ENCODE data around the gene PEPD. TPM values are rescaled to one million over a fixed set of nuclear protein-coding genes. Genes with fewer than 3 reads are reported as not detected.

The PEPD gene
- total and polyA plus RNA-seq, 2 experiments from 2014 or later, result 141 to 175 TPM

DNA sequence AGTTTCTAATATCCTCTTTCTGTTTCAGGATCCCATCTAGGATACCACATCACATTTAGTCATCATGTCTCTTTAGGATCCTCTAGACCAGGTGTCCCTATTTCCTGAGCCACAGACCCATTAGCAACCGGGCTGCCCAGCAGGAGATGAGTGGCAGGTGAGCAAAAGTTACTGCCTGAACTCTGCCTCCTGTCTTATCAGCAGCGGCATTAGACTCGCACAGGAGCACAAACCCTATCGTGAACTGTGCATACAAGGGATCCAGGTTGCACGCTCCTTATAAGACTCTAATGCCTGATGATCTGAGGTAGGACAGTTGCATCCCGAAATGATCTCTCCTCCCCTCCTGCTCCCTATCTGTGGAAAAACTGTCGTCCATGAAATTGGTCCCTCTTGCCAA is 155.9 kb downstream of the PEPD start:
- H3K27me3 ChIP-seq, result no peaks in the 10 kb centered on the region
- H2AFZ ChIP-seq, result no peak overlapping the region
- H3K27ac ChIP-seq, result peak overlapping the region; percentile 74
- no peaks in the 10 kb centered on the region for H3K79me2 ChIP-seq
- H3K4me3 ChIP-seq, result no peak overlapping the region
- no peaks in the 10 kb centered on the region for H3K9me2 ChIP-seq (replicated peaks; ENCODE audit: insufficient read depth)
- peak overlapping the region; percentile 62 for H3K4me2 ChIP-seq
- 52% methylated on average over 7 of the region's 7 CpGs for WGBS (ENCODE audit: low lambda C conversion rate, missing lambda C conversion rate)
- DNase-seq (ENCODE audit: low spot score), result peak; percentile 64
- H3K9me3 ChIP-seq (ENCODE audit: low read depth), result no peaks in the 10 kb centered on the region
- H4K20me1 ChIP-seq (ENCODE audit: insufficient read depth, poor library complexity, severe bottlenecking), result no peaks in the 10 kb centered on the region
- H3K4me1 ChIP-seq (ENCODE audit: insufficient read depth), result peaks cover 31% of the 10 kb centered on the region
- no peak for TF ChIP-seq EZH2 (IDR thresholded peaks at IDR 0.05; ENCODE audit: borderline replicate concordance)
- no peak for TF ChIP-seq EZH2phosphoT487 (IDR thresholded peaks at IDR 0.05; ENCODE audit: low read depth, severe bottlenecking, unreplicated experiment)
- TF ChIP-seq, protein P1, sequence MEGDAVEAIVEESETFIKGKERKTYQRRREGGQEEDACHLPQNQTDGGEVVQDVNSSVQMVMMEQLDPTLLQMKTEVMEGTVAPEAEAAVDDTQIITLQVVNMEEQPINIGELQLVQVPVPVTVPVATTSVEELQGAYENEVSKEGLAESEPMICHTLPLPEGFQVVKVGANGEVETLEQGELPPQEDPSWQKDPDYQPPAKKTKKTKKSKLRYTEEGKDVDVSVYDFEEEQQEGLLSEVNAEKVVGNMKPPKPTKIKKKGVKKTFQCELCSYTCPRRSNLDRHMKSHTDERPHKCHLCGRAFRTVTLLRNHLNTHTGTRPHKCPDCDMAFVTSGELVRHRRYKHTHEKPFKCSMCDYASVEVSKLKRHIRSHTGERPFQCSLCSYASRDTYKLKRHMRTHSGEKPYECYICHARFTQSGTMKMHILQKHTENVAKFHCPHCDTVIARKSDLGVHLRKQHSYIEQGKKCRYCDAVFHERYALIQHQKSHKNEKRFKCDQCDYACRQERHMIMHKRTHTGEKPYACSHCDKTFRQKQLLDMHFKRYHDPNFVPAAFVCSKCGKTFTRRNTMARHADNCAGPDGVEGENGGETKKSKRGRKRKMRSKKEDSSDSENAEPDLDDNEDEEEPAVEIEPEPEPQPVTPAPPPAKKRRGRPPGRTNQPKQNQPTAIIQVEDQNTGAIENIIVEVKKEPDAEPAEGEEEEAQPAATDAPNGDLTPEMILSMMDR (IDR thresholded peaks at IDR 0.05; ENCODE audit: poor library complexity), result no peak
- H3K36me3 ChIP-seq (replicated peaks; ENCODE audit: insufficient read depth, low read depth), result no peaks in the 10 kb centered on the region

DNA sequence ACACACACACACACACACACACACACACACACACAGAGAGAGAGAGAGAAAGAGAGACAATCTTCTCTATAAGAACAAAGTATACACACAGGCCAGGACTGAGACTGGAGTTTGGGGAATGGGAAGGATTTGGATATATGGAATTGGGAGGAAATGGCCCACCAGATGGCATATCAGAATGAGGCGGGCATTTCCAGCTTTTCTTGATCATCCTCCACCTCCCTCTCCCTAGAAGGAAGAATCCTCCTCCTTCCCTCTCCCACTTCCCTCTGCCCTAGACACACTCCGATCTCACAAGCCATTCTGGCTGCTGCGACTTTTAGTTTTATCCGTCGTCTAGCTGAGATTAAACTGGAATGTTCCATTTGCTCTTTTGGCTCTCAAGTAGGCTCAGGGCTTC is 158.1 kb downstream of the PEPD start:
- Histone ChIP-seq H3K79me2 (no peaks in the 10 kb centered on the region), H3K36me3 (replicated peaks; ENCODE audit: insufficient read depth, low read depth) (no peaks in the 10 kb centered on the region), H3K4me3 (no peak overlapping the region), H4K20me1 (ENCODE audit: insufficient read depth, poor library complexity, severe bottlenecking) (no peaks in the 10 kb centered on the region), H3K27ac (no peak overlapping the region), H3K9me3 (ENCODE audit: low read depth) (no peaks in the 10 kb centered on the region), H3K27me3 (no peaks in the 10 kb centered on the region), H3K4me2 (no peak overlapping the region), H3K9me2 (replicated peaks; ENCODE audit: insufficient read depth) (no peaks in the 10 kb centered on the region), H2AFZ (no peak overlapping the region), H3K4me1 (ENCODE audit: insufficient read depth) (peaks cover 31% of the 10 kb centered on the region)
- WGBS (ENCODE audit: low lambda C conversion rate, missing lambda C conversion rate), result 85% methylated on average over 5 of the region's 5 CpGs
- TF ChIP-seq EZH2 (IDR thresholded peaks at IDR 0.05; ENCODE audit: borderline replicate concordance) (no peak), EZH2phosphoT487 (IDR thresholded peaks at IDR 0.05; ENCODE audit: low read depth, severe bottlenecking, unreplicated experiment) (no peak)
- TF ChIP-seq, protein P1 (IDR thresholded peaks at IDR 0.05; ENCODE audit: poor library complexity), result no peak
- DNase-seq (ENCODE audit: low spot score), result no peak

DNA sequence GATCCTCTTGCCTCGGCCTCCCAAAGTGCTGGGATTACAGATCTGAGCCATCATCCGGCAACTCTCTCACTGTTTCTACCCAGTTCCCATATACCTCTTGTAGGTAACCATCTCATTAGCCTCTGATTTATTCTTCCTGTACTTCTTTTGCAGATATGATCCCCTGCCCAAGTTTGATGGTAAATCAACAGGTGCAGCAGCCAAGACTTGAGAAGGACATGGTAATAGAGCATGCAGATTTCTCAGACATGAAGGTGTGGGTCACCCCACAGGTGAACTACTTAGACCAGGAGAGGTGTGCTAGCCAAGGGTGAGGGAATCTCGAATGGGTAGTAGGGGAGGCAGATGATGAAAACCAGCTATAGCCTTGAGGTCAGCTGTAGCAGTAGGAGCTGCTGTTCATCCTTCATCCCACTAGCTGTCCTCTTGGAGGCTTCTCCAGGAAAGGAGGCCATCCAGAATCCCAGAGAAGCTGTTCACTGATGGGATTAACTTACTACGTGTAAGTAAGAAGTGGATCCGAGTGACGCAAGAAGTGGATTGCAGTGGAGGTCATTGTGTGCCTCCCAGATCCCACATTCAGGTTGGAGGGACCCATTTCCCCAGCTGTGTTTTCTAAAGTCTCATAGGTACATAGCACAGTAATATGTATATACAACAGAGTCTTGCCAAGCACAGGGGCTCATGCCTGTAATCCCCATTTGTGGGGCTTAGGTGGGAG is 158.9 kb downstream of the PEPD start:
- no peaks in the 10 kb centered on the region for H3K79me2 ChIP-seq
- H3K27me3 ChIP-seq, result no peaks in the 10 kb centered on the region
- DNase-seq (ENCODE audit: low spot score), result no peak
- no peaks in the 10 kb centered on the region for H4K20me1 ChIP-seq (ENCODE audit: insufficient read depth, poor library complexity, severe bottlenecking)
- H2AFZ ChIP-seq, result no peak overlapping the region
- H3K4me3 ChIP-seq, result no peak overlapping the region
- peaks cover 24% of the 10 kb centered on the region for H3K4me1 ChIP-seq (ENCODE audit: insufficient read depth)
- WGBS (ENCODE audit: low lambda C conversion rate, missing lambda C conversion rate), result 88% methylated on average over 6 of the region's 6 CpGs
- no peak overlapping the region for H3K27ac ChIP-seq
- no peak overlapping the region for H3K4me2 ChIP-seq
- no peaks in the 10 kb centered on the region for H3K36me3 ChIP-seq (replicated peaks; ENCODE audit: insufficient read depth, low read depth)
- H3K9me3 ChIP-seq (ENCODE audit: low read depth), result no peaks in the 10 kb centered on the region
- no peaks in the 10 kb centered on the region for H3K9me2 ChIP-seq (replicated peaks; ENCODE audit: insufficient read depth)
- TF ChIP-seq EZH2 (IDR thresholded peaks at IDR 0.05; ENCODE audit: borderline replicate concordance), result no peak
- TF ChIP-seq, protein P1 (IDR thresholded peaks at IDR 0.05; ENCODE audit: poor library complexity), result no peak
- no peak for TF ChIP-seq EZH2phosphoT487 (IDR thresholded peaks at IDR 0.05; ENCODE audit: low read depth, severe bottlenecking, unreplicated experiment)

All from hepatocyte (in vitro differentiated cells).